ENCODE results near the gene CEP295NL.

CEP295NL gene

DNA sequence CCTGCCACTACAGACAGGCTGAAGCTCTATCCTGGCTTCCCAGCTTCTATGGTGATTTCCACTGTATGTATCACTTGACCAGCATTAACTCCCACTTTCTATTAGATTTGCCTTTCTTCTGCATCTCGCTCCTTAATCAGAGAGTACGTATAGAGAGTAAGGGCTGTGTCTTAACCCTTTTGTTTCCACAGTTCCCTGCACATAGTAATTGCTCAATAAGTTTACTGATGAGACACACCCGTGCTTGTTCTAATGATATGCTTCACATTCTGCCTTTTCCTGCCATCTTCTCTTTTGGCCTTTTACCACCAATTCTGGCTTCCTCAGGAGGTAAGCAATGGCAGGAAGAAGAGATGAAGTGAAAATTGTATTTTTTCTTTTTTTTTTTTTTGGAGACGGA is 41.8 kb downstream of the CEP295NL start:
- in situ Hi-C loops (cut with HindIII; ENCODE audit: low sequenced_read_pairs) = no loop called here
- no peak for TF ChIP-seq CTCF (IDR thresholded peaks at IDR 0.05; ENCODE audit: low read depth, low read length)
- H3K4me3 ChIP-seq (ENCODE audit: low read depth, low read length) = no peak overlapping the region
- no peak for DNase-seq (ENCODE audit: low read depth, low spot score)

GRCh38 chr17:78859051-78859450 is 44.0 kb downstream of the CEP295NL start:
- no peak for DNase-seq (ENCODE audit: low read depth, low spot score)
- H3K4me3 ChIP-seq (ENCODE audit: low read depth, low read length) = no peak overlapping the region
- in situ Hi-C loops (cut with HindIII; ENCODE audit: low sequenced_read_pairs) = no loop called here
- no peak for TF ChIP-seq CTCF (IDR thresholded peaks at IDR 0.05; ENCODE audit: low read depth, low read length)

- no peak overlapping the region for H3K4me3 ChIP-seq (ENCODE audit: low read depth, low read length)
- no peak for TF ChIP-seq CTCF (IDR thresholded peaks at IDR 0.05; ENCODE audit: low read depth, low read length)
- in situ Hi-C loops (cut with HindIII; ENCODE audit: low sequenced_read_pairs) = no loop called here
- no peak for DNase-seq (ENCODE audit: low read depth, low spot score)
These were observed 45.7 kb downstream of the CEP295NL start for GRCh38 chr17:78857266-78857665.

DNA sequence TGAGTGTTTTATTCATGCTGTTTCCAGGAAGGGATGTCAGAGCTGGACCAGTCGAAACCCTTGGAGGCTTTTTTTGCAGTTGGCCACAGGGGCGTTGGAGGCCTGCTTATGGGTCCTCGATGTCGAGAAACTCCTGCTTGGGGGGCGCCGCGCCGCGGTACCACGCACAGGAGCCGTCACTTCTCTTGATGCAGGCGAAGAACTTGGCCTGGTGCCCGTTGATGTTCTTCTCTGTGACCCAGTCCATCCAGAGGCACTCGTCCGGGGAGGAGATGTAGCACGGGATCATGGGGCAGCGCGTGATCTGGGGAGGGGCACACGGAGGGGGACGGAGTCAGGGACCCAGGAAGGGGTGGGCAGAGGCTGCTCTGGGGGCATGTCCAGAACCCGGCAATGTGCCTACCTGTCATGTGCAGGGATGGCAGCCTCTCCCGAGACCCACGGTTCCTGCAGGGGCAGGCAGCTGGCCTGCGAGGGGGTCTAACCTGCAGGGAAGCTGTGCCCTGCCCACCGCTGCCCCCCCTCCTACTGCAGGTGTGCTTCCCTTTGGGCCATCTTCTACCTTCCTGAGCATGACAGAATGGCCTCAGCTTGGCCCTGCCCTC is 47.3 kb downstream of the CEP295NL start:
- no peak overlapping the region for H3K4me3 ChIP-seq (ENCODE audit: low read depth, low read length)
- no peak for TF ChIP-seq CTCF (IDR thresholded peaks at IDR 0.05; ENCODE audit: low read depth, low read length)
- in situ Hi-C loops (cut with HindIII; ENCODE audit: low sequenced_read_pairs) = no loop called here
- no peak for DNase-seq (ENCODE audit: low read depth, low spot score)

DNA sequence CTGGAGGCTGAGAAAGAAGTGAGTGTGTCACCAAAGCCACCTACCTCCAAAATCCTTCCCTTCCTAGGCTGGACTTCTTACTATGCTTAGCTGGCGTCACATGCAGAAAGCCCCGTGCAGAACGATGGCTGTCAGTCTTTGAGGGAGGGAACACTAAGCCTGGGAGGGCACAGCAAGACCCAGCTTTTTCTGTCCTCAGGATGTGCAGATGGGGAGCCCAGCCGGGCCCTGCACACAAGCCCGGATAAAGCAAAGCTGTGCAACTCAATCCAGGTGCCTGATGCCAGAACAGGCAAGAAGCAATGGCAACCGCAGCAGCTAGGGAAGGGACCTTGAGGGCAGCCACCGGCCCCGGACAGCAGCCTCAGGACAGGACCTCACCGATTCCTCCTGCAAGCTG is 48.5 kb downstream of the CEP295NL start:
- in situ Hi-C loops (cut with HindIII; ENCODE audit: low sequenced_read_pairs) = no loop called here
- no peak for DNase-seq (ENCODE audit: low read depth, low spot score)
- TF ChIP-seq CTCF (IDR thresholded peaks at IDR 0.05; ENCODE audit: low read depth, low read length) = no peak
- H3K4me3 ChIP-seq (ENCODE audit: low read depth, low read length) = no peak overlapping the region

- H3K4me3 ChIP-seq (ENCODE audit: low read depth, low read length) = no peak overlapping the region
- in situ Hi-C loops (cut with HindIII; ENCODE audit: low sequenced_read_pairs) = no loop called here
- no peak for DNase-seq (ENCODE audit: low read depth, low spot score)
- TF ChIP-seq CTCF (IDR thresholded peaks at IDR 0.05; ENCODE audit: low read depth, low read length) = no peak
These were observed 49.0 kb downstream of the CEP295NL start for GRCh38 chr17:78853926-78854394.

Measured in astrocyte of the spinal cord (primary cell).